Hepatocyte (in vitro differentiated cells): ENCODE measurements around the gene RARB. TPM values are rescaled to one million over a fixed set of nuclear protein-coding genes. Genes with fewer than 3 reads are reported as not detected.

ENCODE experiments used
- DNase-seq: peaks from one replicate; pipeline ENCODE4 v3.0.0-alpha.2; 2016; ENCODE audit warnings: low spot score
- H2AFZ ChIP-seq: fragments of 200-600 bp; sonication (generic); 2 replicates; pipeline ENCODE4 v1.6.0; 2016; ENCODE audit warnings: antibody characterized with exemption, mild to moderate bottlenecking
- H3K27ac ChIP-seq: fragments of 200-600 bp; sonication (generic); 2 replicates; pipeline ENCODE4 v1.5.1; 2016; ENCODE audit warnings: mild to moderate bottlenecking
- H3K27me3 ChIP-seq: fragments of 200-600 bp; sonication (generic); 2 replicates; pipeline ENCODE4 v1.6.1; 2016
- H3K36me3 ChIP-seq: fragments of 200-600 bp; sonication (generic); replicated peaks from 2 replicates; pipeline ENCODE4 v1.5.1; 2016; ENCODE audit warnings: low read depth; ENCODE audit not compliant: insufficient read depth
- H3K4me1 ChIP-seq: fragments of 200-600 bp; sonication (generic); 2 replicates; pipeline ENCODE4 v1.5.1; 2016; ENCODE audit warnings: mild to moderate bottlenecking, moderate library complexity; ENCODE audit not compliant: insufficient read depth
- H3K4me2 ChIP-seq: fragments of 200-600 bp; sonication (generic); 2 replicates; pipeline ENCODE4 v1.6.0; 2016
- H3K4me3 ChIP-seq: fragments of 200-600 bp; sonication (generic); 2 replicates; pipeline ENCODE4 v1.5.1; 2016; ENCODE audit warnings: mild to moderate bottlenecking
- H3K79me2 ChIP-seq: fragments of 200-600 bp; sonication (generic); 2 replicates; pipeline ENCODE4 v1.6.0; 2017; ENCODE audit warnings: mild to moderate bottlenecking
- H3K9me2 ChIP-seq: fragments of 200-600 bp; sonication (generic); replicated peaks from 2 replicates; pipeline ENCODE4 v1.6.0; 2017; ENCODE audit warnings: mild to moderate bottlenecking; ENCODE audit not compliant: insufficient read depth
- H3K9me3 ChIP-seq: fragments of 200-600 bp; sonication (generic); 2 replicates; pipeline ENCODE4 v1.5.1; 2016; ENCODE audit warnings: low read depth, mild to moderate bottlenecking
- H4K20me1 ChIP-seq: fragments of 200-600 bp; sonication (generic); 2 replicates; pipeline ENCODE4 v1.6.0; 2016; ENCODE audit warnings: mild to moderate bottlenecking; ENCODE audit not compliant: insufficient read depth, poor library complexity, severe bottlenecking
- EZH2 ChIP-seq: fragments of 200-600 bp; sonication (generic); IDR thresholded peaks from 2 replicates; pipeline ENCODE4 v1.6.1; 2016; ENCODE audit warnings: antibody characterized with exemption, mild to moderate bottlenecking, borderline replicate concordance
- EZH2phosphoT487 ChIP-seq: fragments of 200-600 bp; sonication (generic); IDR thresholded peaks from one replicate; pipeline ENCODE4 v1.6.1; 2018; ENCODE audit warnings: antibody characterized with exemption, mild to moderate bottlenecking, low read depth, moderate library complexity; ENCODE audit not compliant: unreplicated experiment, severe bottlenecking
- WGBS: methylation state at CpG from one replicate; pipeline ENCODE4 v1.1.6; 2016; ENCODE audit warnings: low lambda C conversion rate; ENCODE audit errors: missing lambda C conversion rate; 5-methylcytosine and 5-hydroxymethylcytosine counted together
- polyA plus RNA-seq: library from polyadenylated mRNA; unstranded; fragments of >200 nt; fragmentation: Nextera tagmentation; extraction: Ambion mirVana; gene quantifications from 2 replicates; pipeline ENCODE4 v1.2.1, GENCODE V29; 2016
- total RNA-seq: library from RNA; depleted of rRNA; stranded (reverse); fragments of >200 nt; gene quantifications from 2 replicates; pipeline ENCODE4 v1.2.3, GENCODE V29; 2014
- TF ChIP-seq, protein P1 (sequence below): fragments of 200-600 bp; sonication (generic); IDR thresholded peaks from 2 replicates; pipeline ENCODE4 v1.5.1; 2016; ENCODE audit warnings: antibody characterized with exemption, mild to moderate bottlenecking; ENCODE audit not compliant: poor library complexity

The RARB gene
- total and polyA plus RNA-seq, 2 experiments from 2014 or later, result 22.2 to 30.7 TPM

DNA sequence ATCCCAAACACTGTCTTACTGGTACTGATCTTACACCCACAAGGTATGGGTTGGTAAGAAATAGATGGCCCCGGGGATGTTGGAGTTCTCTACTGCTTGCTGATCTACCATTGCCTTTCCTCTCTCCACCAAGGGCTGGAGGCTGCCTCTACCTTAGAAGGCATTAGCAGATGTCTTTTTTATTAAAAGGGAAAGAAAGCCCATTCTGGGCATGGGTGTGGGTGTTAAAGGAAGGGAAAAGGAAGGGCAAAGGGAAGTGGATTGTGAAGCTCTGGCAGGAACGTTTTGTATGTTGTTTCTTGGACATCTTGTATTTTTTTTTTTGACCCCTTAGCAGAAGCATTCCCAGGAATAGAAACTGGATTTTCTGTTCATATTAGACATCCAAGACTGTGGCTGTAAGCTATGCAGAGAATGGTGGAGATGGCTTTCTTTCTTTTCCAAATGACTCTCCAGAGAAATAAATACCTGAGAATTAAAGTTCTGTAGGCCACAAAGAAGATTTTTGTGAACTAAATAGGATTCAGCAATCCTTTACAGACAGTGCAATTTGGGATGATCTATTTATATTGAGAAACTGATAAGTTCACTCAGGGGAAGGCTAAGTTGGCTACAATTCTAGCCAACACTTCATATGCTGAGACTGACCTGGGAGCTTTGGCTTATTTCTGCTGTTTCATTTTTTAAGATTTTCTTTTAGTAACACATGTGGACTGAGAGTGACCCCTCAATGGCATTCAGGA lies 127.8 kb downstream of the RARB start:
- no peak overlapping the region for H2AFZ ChIP-seq
- no peak overlapping the region for H3K4me2 ChIP-seq
- no peak overlapping the region for H3K27ac ChIP-seq
- TF ChIP-seq EZH2phosphoT487 (no peak), EZH2 (no peak)
- TF ChIP-seq, protein P1, sequence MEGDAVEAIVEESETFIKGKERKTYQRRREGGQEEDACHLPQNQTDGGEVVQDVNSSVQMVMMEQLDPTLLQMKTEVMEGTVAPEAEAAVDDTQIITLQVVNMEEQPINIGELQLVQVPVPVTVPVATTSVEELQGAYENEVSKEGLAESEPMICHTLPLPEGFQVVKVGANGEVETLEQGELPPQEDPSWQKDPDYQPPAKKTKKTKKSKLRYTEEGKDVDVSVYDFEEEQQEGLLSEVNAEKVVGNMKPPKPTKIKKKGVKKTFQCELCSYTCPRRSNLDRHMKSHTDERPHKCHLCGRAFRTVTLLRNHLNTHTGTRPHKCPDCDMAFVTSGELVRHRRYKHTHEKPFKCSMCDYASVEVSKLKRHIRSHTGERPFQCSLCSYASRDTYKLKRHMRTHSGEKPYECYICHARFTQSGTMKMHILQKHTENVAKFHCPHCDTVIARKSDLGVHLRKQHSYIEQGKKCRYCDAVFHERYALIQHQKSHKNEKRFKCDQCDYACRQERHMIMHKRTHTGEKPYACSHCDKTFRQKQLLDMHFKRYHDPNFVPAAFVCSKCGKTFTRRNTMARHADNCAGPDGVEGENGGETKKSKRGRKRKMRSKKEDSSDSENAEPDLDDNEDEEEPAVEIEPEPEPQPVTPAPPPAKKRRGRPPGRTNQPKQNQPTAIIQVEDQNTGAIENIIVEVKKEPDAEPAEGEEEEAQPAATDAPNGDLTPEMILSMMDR, result no peak
- no peaks in the 10 kb centered on the region for H3K4me1 ChIP-seq
- no peaks in the 10 kb centered on the region for H3K27me3 ChIP-seq
- H4K20me1 ChIP-seq, result no peaks in the 10 kb centered on the region
- H3K9me3 ChIP-seq, result no peaks in the 10 kb centered on the region
- 88% methylated on average over 2 of the region's 2 CpGs for WGBS
- DNase-seq, result no peak
- H3K4me3 ChIP-seq, result no peak overlapping the region
- H3K9me2 ChIP-seq, result no peaks in the 10 kb centered on the region
- H3K79me2 ChIP-seq, result peaks cover 28% of the 10 kb centered on the region
- H3K36me3 ChIP-seq, result no peaks in the 10 kb centered on the region

DNA sequence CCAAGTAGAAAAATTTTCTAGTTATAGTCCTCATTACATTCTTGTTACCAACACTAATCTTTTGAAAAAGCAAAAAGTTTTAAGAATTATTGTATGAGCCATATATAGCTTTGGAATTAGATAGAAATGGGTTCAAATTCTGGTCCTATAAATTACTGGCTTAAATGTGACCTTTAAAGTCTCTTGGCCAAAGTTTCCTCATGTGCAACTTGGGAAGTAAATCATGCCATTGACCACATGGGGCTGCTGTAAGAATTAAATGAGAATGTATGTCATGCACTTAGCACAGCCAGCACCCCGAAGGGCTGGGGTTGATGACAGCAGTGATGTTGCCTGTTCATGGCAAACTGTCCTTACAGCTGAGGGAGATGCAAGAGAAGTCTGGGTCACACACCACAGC lies 128.4 kb downstream of the RARB start:
- Histone ChIP-seq H3K4me3 (no peak overlapping the region), H3K36me3 (no peaks in the 10 kb centered on the region), H3K4me1 (no peaks in the 10 kb centered on the region), H3K9me3 (no peaks in the 10 kb centered on the region), H3K9me2 (no peaks in the 10 kb centered on the region), H3K27me3 (no peaks in the 10 kb centered on the region), H3K4me2 (no peak overlapping the region), H4K20me1 (no peaks in the 10 kb centered on the region), H3K79me2 (peaks cover 30% of the 10 kb centered on the region), H3K27ac (no peak overlapping the region), H2AFZ (no peak overlapping the region)
- no peak for DNase-seq
- 90% methylated on average over 1 of the region's 1 CpG for WGBS
- TF ChIP-seq EZH2 (no peak), EZH2phosphoT487 (no peak)
- TF ChIP-seq, protein P1, result no peak

DNA sequence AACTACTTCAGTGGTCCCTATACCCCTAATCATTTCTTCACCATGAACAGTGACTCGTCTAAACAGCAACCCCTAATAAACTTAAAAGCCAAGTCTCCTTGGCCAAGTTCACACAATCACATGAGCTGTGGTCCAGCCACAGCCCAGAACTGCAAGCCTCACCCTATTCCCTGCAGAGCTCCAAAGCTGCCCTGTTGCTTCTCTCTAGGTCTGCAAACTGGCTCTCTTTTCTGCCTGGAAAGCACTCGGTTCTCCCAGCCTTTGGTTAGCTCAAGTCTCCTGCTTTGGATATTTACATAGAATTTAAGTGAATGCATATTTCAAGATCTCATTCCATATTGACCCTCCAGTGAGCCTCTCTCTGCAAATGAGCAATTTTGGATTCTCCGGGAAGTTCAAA lies 129.6 kb downstream of the RARB start:
- Histone ChIP-seq H2AFZ (no peak overlapping the region), H3K27me3 (no peaks in the 10 kb centered on the region), H3K27ac (no peak overlapping the region), H3K9me2 (no peaks in the 10 kb centered on the region), H4K20me1 (no peaks in the 10 kb centered on the region), H3K36me3 (no peaks in the 10 kb centered on the region), H3K4me3 (no peak overlapping the region), H3K79me2 (peaks cover 30% of the 10 kb centered on the region), H3K4me1 (no peaks in the 10 kb centered on the region), H3K9me3 (no peaks in the 10 kb centered on the region), H3K4me2 (no peak overlapping the region)
- no peak for DNase-seq
- WGBS, result 83% methylated on average over 3 of the region's 3 CpGs
- TF ChIP-seq EZH2 (no peak), EZH2phosphoT487 (no peak)
- TF ChIP-seq, protein P1, result no peak

DNA sequence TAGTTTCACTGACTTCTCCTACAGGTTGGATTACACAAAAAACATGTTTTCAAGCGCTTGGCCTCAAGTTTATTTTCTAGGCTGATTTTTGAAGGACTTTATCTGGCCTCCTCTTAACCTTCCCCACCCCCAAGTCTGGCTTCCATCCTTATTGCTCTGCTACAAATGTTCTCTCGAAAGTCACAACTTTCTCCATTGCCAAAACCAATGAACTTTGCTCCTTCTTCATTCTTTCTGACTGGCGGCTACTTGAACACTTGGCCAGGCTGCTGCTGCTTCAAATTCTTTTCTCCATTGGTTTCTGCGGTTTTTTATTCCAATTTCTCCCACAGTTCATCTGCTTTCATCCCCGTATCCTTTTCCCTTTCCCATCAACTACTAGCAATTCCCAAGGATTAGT lies 130.1 kb downstream of the RARB start:
- DNase-seq, result no peak
- Histone ChIP-seq H3K9me3 (no peaks in the 10 kb centered on the region), H3K4me3 (no peak overlapping the region), H4K20me1 (no peaks in the 10 kb centered on the region), H3K4me2 (no peak overlapping the region), H3K27me3 (no peaks in the 10 kb centered on the region), H3K9me2 (no peaks in the 10 kb centered on the region), H3K36me3 (no peaks in the 10 kb centered on the region), H3K4me1 (no peaks in the 10 kb centered on the region), H3K27ac (no peak overlapping the region), H2AFZ (no peak overlapping the region), H3K79me2 (peaks cover 31% of the 10 kb centered on the region)
- TF ChIP-seq, protein P1, result no peak
- no peak for TF ChIP-seq EZH2
- TF ChIP-seq EZH2phosphoT487, result no peak
- 85% methylated on average over 5 of the region's 5 CpGs for WGBS
